ENCODE results near the gene ANO7.

ANO7 gene

GRCh38 chr2:241148239-241148638 is 40.2 kb upstream of the ANO7 start:
- Histone ChIP-seq H3K27me3 (ENCODE audit: control insufficient read depth, low read length) (no peaks in the 10 kb centered on the region), H3K4me3 (ENCODE audit: low read length) (peak overlapping the region; percentile 87), H3K79me2 (ENCODE audit: control insufficient read depth, low read length) (peaks cover 80% of the 10 kb centered on the region), H3K9me3 (ENCODE audit: control insufficient read depth, insufficient read depth, low read length) (no peaks in the 10 kb centered on the region), H4K20me1 (ENCODE audit: control insufficient read depth, insufficient read depth, low read depth, low read length) (peaks cover 5% of the 10 kb centered on the region; the same call in 1 of the 2 replicates), H3K4me1 (ENCODE audit: control insufficient read depth, low read length) (peaks cover 33% of the 10 kb centered on the region), H3K36me3 (ENCODE audit: control insufficient read depth, low read length) (peaks cover 21% of the 10 kb centered on the region), H3F3A (ENCODE audit: control insufficient read depth, insufficient read depth) (no peaks in the 10 kb centered on the region), H3K9me2 (replicated peaks; ENCODE audit: control insufficient read depth, low read length) (no peaks in the 10 kb centered on the region), H3K27ac (ENCODE audit: low read depth, low read length) (no peak overlapping the region), H3K4me2 (ENCODE audit: low read length) (peak overlapping the region; percentile 87)
- TF ChIP-seq EZH2phosphoT487 (IDR thresholded peaks at IDR 0.05; ENCODE audit: borderline replicate concordance, low read length) (no peak), CTCF (IDR thresholded peaks at IDR 0.05; ENCODE audit: low read depth, low read length, poor library complexity, severe bottlenecking) (no peak)

- Histone ChIP-seq H3K9me2 (replicated peaks; ENCODE audit: control insufficient read depth, low read length) (no peaks in the 10 kb centered on the region), H4K20me1 (ENCODE audit: control insufficient read depth, insufficient read depth, low read depth, low read length) (peaks cover 5% of the 10 kb centered on the region; the same call in 1 of the 2 replicates), H3K9me3 (ENCODE audit: control insufficient read depth, insufficient read depth, low read length) (no peaks in the 10 kb centered on the region), H3K4me1 (ENCODE audit: control insufficient read depth, low read length) (peaks cover 33% of the 10 kb centered on the region), H3K4me2 (ENCODE audit: low read length) (peak within 1 kb of the TSS; percentile 94), H3K79me2 (ENCODE audit: control insufficient read depth, low read length) (peaks cover 77% of the 10 kb centered on the region), H3K4me3 (ENCODE audit: low read length) (peak within 1 kb of the TSS; percentile 87), H3K36me3 (ENCODE audit: control insufficient read depth, low read length) (peaks cover 22% of the 10 kb centered on the region), H3K27me3 (ENCODE audit: control insufficient read depth, low read length) (no peaks in the 10 kb centered on the region), H3F3A (ENCODE audit: control insufficient read depth, insufficient read depth) (no peaks in the 10 kb centered on the region), H3K27ac (ENCODE audit: low read depth, low read length) (peak within 1 kb of the TSS; percentile 7; the same call in 1 of the 2 replicates)
- TF ChIP-seq CTCF (IDR thresholded peaks at IDR 0.05; ENCODE audit: low read depth, low read length, poor library complexity, severe bottlenecking), result no peak
- TF ChIP-seq EZH2phosphoT487 (IDR thresholded peaks at IDR 0.05; ENCODE audit: borderline replicate concordance, low read length), result no peak
Measured at GRCh38 chr2:241148891-241149674, 39.4 kb upstream of the ANO7 start, which contains the start of gene PASK. Gene PASK, minus strand, starts transcription at chr2:241149472. Its CDS starts 6,440 bp downstream, at chr2:241143032.

GRCh38 chr2:241149675-241149924 is 38.9 kb upstream of the ANO7 start:
- Histone ChIP-seq H3K4me1 (ENCODE audit: control insufficient read depth, low read length) (peaks cover 33% of the 10 kb centered on the region), H3F3A (ENCODE audit: control insufficient read depth, insufficient read depth) (no peaks in the 10 kb centered on the region), H4K20me1 (ENCODE audit: control insufficient read depth, insufficient read depth, low read depth, low read length) (peaks cover 5% of the 10 kb centered on the region; the same call in 1 of the 2 replicates), H3K27ac (ENCODE audit: low read depth, low read length) (peak overlapping the region; percentile 7; the same call in 1 of the 2 replicates), H3K4me3 (ENCODE audit: low read length) (peak overlapping the region; percentile 87), H3K36me3 (ENCODE audit: control insufficient read depth, low read length) (peaks cover 22% of the 10 kb centered on the region), H3K27me3 (ENCODE audit: control insufficient read depth, low read length) (no peaks in the 10 kb centered on the region), H3K9me3 (ENCODE audit: control insufficient read depth, insufficient read depth, low read length) (no peaks in the 10 kb centered on the region), H3K4me2 (ENCODE audit: low read length) (peak overlapping the region; percentile 87), H3K9me2 (replicated peaks; ENCODE audit: control insufficient read depth, low read length) (no peaks in the 10 kb centered on the region), H3K79me2 (ENCODE audit: control insufficient read depth, low read length) (peaks cover 72% of the 10 kb centered on the region)
- TF ChIP-seq EZH2phosphoT487 (IDR thresholded peaks at IDR 0.05; ENCODE audit: borderline replicate concordance, low read length), result no peak
- TF ChIP-seq CTCF (IDR thresholded peaks at IDR 0.05; ENCODE audit: low read depth, low read length, poor library complexity, severe bottlenecking), result no peak

Measured in DOHH2 (cell line).